Sigmoid colon (tissue), 7 donors: Measurements from ENCODE around the gene SLPI. TPM values are rescaled to one million over a fixed set of nuclear protein-coding genes. Genes with fewer than 3 reads are reported as not detected.

Experiments used
- DNase-seq: peaks from one replicate; pipeline ENCODE4 v3.0.0-alpha.2; 2019
- H3K27ac ChIP-seq, 4 donors: fragments of 200-600 bp; sonication (generic); one replicate each; pipeline ENCODE4 v1.5.1; 2016 to 2019; ENCODE audit warnings: mild to moderate bottlenecking in 1 of 4
- H3K27me3 ChIP-seq, 3 donors: fragments of 200-600 bp; sonication (generic); one replicate each; pipeline ENCODE4 v1.5.1; 2019; ENCODE audit warnings: mild to moderate bottlenecking in 1 of 3
- H3K36me3 ChIP-seq, 4 donors: fragments of 200-600 bp; sonication (generic); one replicate each; pipeline ENCODE4 v1.5.1; 2016 to 2019
- H3K4me1 ChIP-seq, 4 donors: fragments of 200-600 bp; sonication (generic); one replicate each; pipeline ENCODE4 v1.5.1; 2017 to 2019
- H3K4me3 ChIP-seq, 4 donors: fragments of 200-600 bp; sonication (generic); one replicate each; pipeline ENCODE4 v1.5.1; 2017 to 2019; ENCODE audit warnings: mild to moderate bottlenecking in 2 of 4, moderate library complexity in 1 of 4
- H3K9me3 ChIP-seq, 4 donors: fragments of 200-600 bp in 3 of 4; sonication (generic) in 3 of 4; one replicate each; pipeline versions ENCODE4 v1.5.1 to v1.6.1; 2013 to 2019
- EP300 ChIP-seq, 4 donors: sonication (generic); formaldehyde crosslinking; IDR thresholded peaks; one replicate each; pipeline ENCODE4 v1.6.1; 2017; ENCODE audit warnings: antibody characterized with exemption in 4 of 4
- POLR2A ChIP-seq, 2 donors: fragments of 450-650 bp; IDR thresholded peaks; one replicate each; pipeline ENCODE4 v1.6.1; 2016; ENCODE audit warnings: antibody characterized with exemption in 2 of 2, mild to moderate bottlenecking in 2 of 2, moderate library complexity in 2 of 2
- POLR2AphosphoS5 ChIP-seq, 4 donors: sonication (generic); formaldehyde crosslinking; IDR thresholded peaks; one replicate each; pipeline ENCODE4 v1.6.1; 2017; ENCODE audit warnings: antibody characterized with exemption in 4 of 4
- WGBS, 2 donors: extraction: QIAGEN DNeasy Blood & Tissue Kit; methylation state at CpG; one replicate each; pipeline ENCODE4 v1.1.7; 2013; 5-methylcytosine and 5-hydroxymethylcytosine counted together
- intact Hi-C: fragments of 100-400 bp; cut with DNase I; formaldehyde crosslinking; loops from one replicate; pipeline ENCODE4 v1.15.1; 2023
- polyA plus RNA-seq, 3 donors: library from polyadenylated mRNA; stranded (reverse); fragments of 200-250 nt; gene quantifications; one replicate each; pipeline ENCODE4 v1.2.3, GENCODE V29; 2013
- total RNA-seq, 4 donors: library from RNA; depleted of rRNA; stranded (reverse); fragments of >200 nt; gene quantifications; one replicate each; pipeline ENCODE4 v1.1.0, GENCODE V29; 2016
- TF ChIP-seq, protein P1 (sequence below), 4 experiments: fragments of 450-650 bp in 3 of 4; fragments of 200-600 bp in 1 of 4; IDR thresholded peaks; one replicate each; pipeline ENCODE4 v1.5.1; 2016 to 2019; ENCODE audit warnings: antibody characterized with exemption in 4 of 4, mild to moderate bottlenecking in 3 of 4, moderate library complexity in 2 of 4
- donor health status: healthy with polysubstance abuse.
- donor health status: Bipolar disorder and iron deficiency.
- donor health status: healthy.

SLPI gene
- total and polyA plus RNA-seq, 7 donors, result 2.4 to 234 (median 38.8) TPM

GRCh38 chr20:45218636-45219035 is 35.7 kb downstream of the SLPI start:
- H3K4me3 ChIP-seq, result no peak overlapping the region
- no peaks in the 10 kb centered on the region for H3K36me3 ChIP-seq
- WGBS, 2 donors, result 92 to 98% methylated on average over 2 of the region's 2 CpGs
- H3K9me3 ChIP-seq, result no peaks in the 10 kb centered on the region
- H3K27me3 ChIP-seq, result peaks cover 0 to 4% (median 0%) of the 10 kb centered on the region in 3 donors
- intact Hi-C loops, result no loop called here
- no peak for TF ChIP-seq EP300 (IDR thresholded peaks at IDR 0.05)
- TF ChIP-seq POLR2A (IDR thresholded peaks at IDR 0.05), result no peak
- TF ChIP-seq, protein P1, sequence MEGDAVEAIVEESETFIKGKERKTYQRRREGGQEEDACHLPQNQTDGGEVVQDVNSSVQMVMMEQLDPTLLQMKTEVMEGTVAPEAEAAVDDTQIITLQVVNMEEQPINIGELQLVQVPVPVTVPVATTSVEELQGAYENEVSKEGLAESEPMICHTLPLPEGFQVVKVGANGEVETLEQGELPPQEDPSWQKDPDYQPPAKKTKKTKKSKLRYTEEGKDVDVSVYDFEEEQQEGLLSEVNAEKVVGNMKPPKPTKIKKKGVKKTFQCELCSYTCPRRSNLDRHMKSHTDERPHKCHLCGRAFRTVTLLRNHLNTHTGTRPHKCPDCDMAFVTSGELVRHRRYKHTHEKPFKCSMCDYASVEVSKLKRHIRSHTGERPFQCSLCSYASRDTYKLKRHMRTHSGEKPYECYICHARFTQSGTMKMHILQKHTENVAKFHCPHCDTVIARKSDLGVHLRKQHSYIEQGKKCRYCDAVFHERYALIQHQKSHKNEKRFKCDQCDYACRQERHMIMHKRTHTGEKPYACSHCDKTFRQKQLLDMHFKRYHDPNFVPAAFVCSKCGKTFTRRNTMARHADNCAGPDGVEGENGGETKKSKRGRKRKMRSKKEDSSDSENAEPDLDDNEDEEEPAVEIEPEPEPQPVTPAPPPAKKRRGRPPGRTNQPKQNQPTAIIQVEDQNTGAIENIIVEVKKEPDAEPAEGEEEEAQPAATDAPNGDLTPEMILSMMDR (IDR thresholded peaks at IDR 0.05), result no peak
- TF ChIP-seq POLR2AphosphoS5 (IDR thresholded peaks at IDR 0.05), result no peak
- no peak overlapping the region for H3K27ac ChIP-seq
- H3K4me1 ChIP-seq, result no peaks in the 10 kb centered on the region
- no peak for DNase-seq

GRCh38 chr20:45218124-45218523 is 36.2 kb downstream of the SLPI start:
- no peak for DNase-seq
- intact Hi-C loops, result no loop called here
- no peaks in the 10 kb centered on the region for H3K36me3 ChIP-seq
- H3K4me3 ChIP-seq, result no peak overlapping the region
- no peaks in the 10 kb centered on the region for H3K9me3 ChIP-seq
- no peak for TF ChIP-seq EP300 (IDR thresholded peaks at IDR 0.05)
- no peak for TF ChIP-seq POLR2A (IDR thresholded peaks at IDR 0.05)
- TF ChIP-seq POLR2AphosphoS5 (IDR thresholded peaks at IDR 0.05), result no peak
- TF ChIP-seq, protein P1 (IDR thresholded peaks at IDR 0.05), result no peak
- no peak overlapping the region for H3K27ac ChIP-seq
- no peaks in the 10 kb centered on the region for H3K4me1 ChIP-seq
- 73 to 79% methylated on average over 4 of the region's 4 CpGs for WGBS, 2 donors
- H3K27me3 ChIP-seq, result peaks cover 0 to 4% (median 0%) of the 10 kb centered on the region in 3 donors

GRCh38 chr20:45212836-45213235 is 41.5 kb downstream of the SLPI start:
- Histone ChIP-seq H3K27ac (no peak overlapping the region), H3K27me3 (peaks cover 0 to 4% (median 0%) of the 10 kb centered on the region in 3 donors)
- intact Hi-C loops, result no loop called here

GRCh38 chr20:45211569-45212474 is 42.5 kb downstream of the SLPI start:
- Histone ChIP-seq H3K9me3 (no peaks in the 10 kb centered on the region), H3K4me1 (no peaks in the 10 kb centered on the region), H3K27ac (no peak overlapping the region), H3K27me3 (peaks cover 0 to 4% (median 0%) of the 10 kb centered on the region in 3 donors), H3K36me3 (no peaks in the 10 kb centered on the region), H3K4me3 (no peak overlapping the region)
- TF ChIP-seq EP300 (IDR thresholded peaks at IDR 0.05) (no peak), POLR2A (IDR thresholded peaks at IDR 0.05) (no peak), POLR2AphosphoS5 (IDR thresholded peaks at IDR 0.05) (no peak)
- intact Hi-C loops, result no loop called here
- DNase-seq, result no peak

More at GRCh38 chr20:45212836-45213235, 41.5 kb downstream of the SLPI start:
- TF ChIP-seq, protein P1 (IDR thresholded peaks at IDR 0.05), result no peak
- 91 to 92% methylated on average over 3 of the region's 3 CpGs for WGBS, 2 donors
- H3K4me1 ChIP-seq, result no peaks in the 10 kb centered on the region
- H3K36me3 ChIP-seq, result no peaks in the 10 kb centered on the region
- H3K9me3 ChIP-seq, result no peaks in the 10 kb centered on the region
- no peak for DNase-seq
- no peak overlapping the region for H3K4me3 ChIP-seq

DNA sequence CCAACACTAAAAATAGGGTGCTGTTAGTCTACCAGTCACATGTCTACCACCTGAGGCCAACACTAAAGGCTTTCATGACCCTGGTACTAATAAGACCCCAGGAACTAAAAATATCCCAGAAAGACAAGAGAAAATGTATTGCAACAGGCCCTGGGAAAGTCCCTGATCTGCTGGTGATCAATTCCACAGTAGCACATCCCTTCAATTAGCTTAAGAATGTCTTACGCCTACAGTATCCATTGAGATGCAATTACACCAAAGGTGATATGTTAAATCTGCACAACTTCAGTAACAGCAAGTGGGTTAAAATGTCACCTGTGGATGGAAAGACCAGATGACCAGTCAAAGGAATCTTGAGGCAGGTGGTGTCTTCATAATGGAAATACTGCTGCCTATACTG is 44.4 kb downstream of the SLPI start:
- Histone ChIP-seq H3K36me3 (no peaks in the 10 kb centered on the region), H3K27ac (no peak overlapping the region), H3K4me3 (no peak overlapping the region), H3K27me3 (peaks cover 0 to 4% (median 0%) of the 10 kb centered on the region in 3 donors), H3K9me3 (no peaks in the 10 kb centered on the region), H3K4me1 (no peaks in the 10 kb centered on the region)
- intact Hi-C loops, result no loop called here
- 98 to 100% methylated on average over 1 of the region's 1 CpG for WGBS, 2 donors
- DNase-seq, result no peak
- TF ChIP-seq POLR2A (IDR thresholded peaks at IDR 0.05), result no peak
